IMR-90 (cell line): ENCODE measurements around the gene LLGL2. TPM values are rescaled to one million over a fixed set of nuclear protein-coding genes. Genes with fewer than 3 reads are reported as not detected.

Source experiments
- ATAC-seq: fragments of 200-7000 bp; cut with Tn5 transposase; 2 replicates; pipeline ENCODE4 v1.9.1; 2020; ENCODE audit warnings: low read depth, mild to moderate bottlenecking, moderate library complexity
- BruUV-seq: library from RNA; stranded (reverse); fragments of 400-500 nt; replicated peaks from 2 replicates; lab custom pipeline; 2021; lab: Mats Ljungman, UMichigan
- CTCF ChIA-PET: fragments of 300-600 bp; formaldehyde crosslinking; extraction: SDS; loops from one replicate; lab custom pipeline; 2021; ENCODE audit warnings: antibody characterized with exemption; lab: Yijun Ruan, JAX
- POLR2A ChIA-PET: fragments of 300-600 bp; sonication (Branson Sonifier 250); formaldehyde crosslinking; loops from one replicate; lab custom pipeline; 2022; ENCODE audit warnings: antibody characterized with exemption; ENCODE audit not compliant: unreplicated experiment; lab: Charles Lee
- DNase-seq: peaks from one replicate; pipeline ENCODE4 v3.0.0; 2013
- H2AFZ ChIP-seq: replicated peaks from 2 replicates; pipeline ENCODE3; 2013; ENCODE audit warnings: low read length, mild to moderate bottlenecking; ENCODE audit not compliant: poor library complexity
- H2AK5ac ChIP-seq: 2 replicates; pipeline ENCODE4 v1.6.1; 2013; ENCODE audit warnings: low read depth, low read length, inconsistent platforms
- H2AK9ac ChIP-seq: replicated peaks from 2 replicates; pipeline ENCODE3; 2013; ENCODE audit warnings: mild to moderate bottlenecking, low read depth, low read length, moderate library complexity; ENCODE audit not compliant: poor library complexity
- H2BK120ac ChIP-seq: 2 replicates; pipeline ENCODE4 v1.6.1; 2013; ENCODE audit warnings: low read depth, low read length, inconsistent platforms
- H2BK15ac ChIP-seq: 3 replicates; pipeline ENCODE4 v1.6.1; 2013; ENCODE audit warnings: low read depth, low read length, inconsistent platforms
- H2BK20ac ChIP-seq: 2 replicates; pipeline ENCODE4 v1.6.1; 2013; ENCODE audit warnings: low read depth, mild to moderate bottlenecking, inconsistent platforms, low read length, moderate library complexity
- H2BK5ac ChIP-seq: 2 replicates; pipeline ENCODE4 v1.6.1; 2013; ENCODE audit warnings: mild to moderate bottlenecking, low read depth, low read length, inconsistent platforms; ENCODE audit not compliant: poor library complexity, severe bottlenecking
- H3K14ac ChIP-seq: replicated peaks from 2 replicates; pipeline ENCODE4 v1.6.1; 2013; ENCODE audit warnings: low read depth, low read length, inconsistent platforms
- H3K18ac ChIP-seq: 2 replicates; pipeline ENCODE4 v1.6.1; 2013; ENCODE audit warnings: low read depth, low read length, control low read depth
- H3K23ac ChIP-seq: 2 replicates; pipeline ENCODE4 v1.6.1; 2013; ENCODE audit warnings: low read depth, low read length, inconsistent platforms
- H3K27ac ChIP-seq: 2 replicates; pipeline ENCODE4 v1.5.1; 2013; ENCODE audit warnings: mild to moderate bottlenecking, control low read depth, low read length; ENCODE audit not compliant: insufficient read depth
- H3K27me3 ChIP-seq: 2 replicates; pipeline ENCODE4 v1.6.1; 2013; ENCODE audit warnings: low read length; ENCODE audit not compliant: control insufficient read depth, insufficient read depth
- H3K36me3 ChIP-seq: 2 replicates; pipeline ENCODE4 v1.6.1; 2013; ENCODE audit warnings: low read length, mixed read lengths; ENCODE audit not compliant: control insufficient read depth, insufficient read depth
- H3K4ac ChIP-seq: 2 replicates; pipeline ENCODE4 v1.6.1; 2013; ENCODE audit warnings: low read depth, low read length, inconsistent platforms
- H3K4me1 ChIP-seq: 2 replicates; pipeline ENCODE4 v1.6.1; 2013; ENCODE audit warnings: low read length, mixed read lengths; ENCODE audit not compliant: control insufficient read depth, insufficient read depth
- H3K4me2 ChIP-seq: 2 replicates; pipeline ENCODE4 v1.6.1; 2013; ENCODE audit warnings: low read depth, mild to moderate bottlenecking, control low read depth, low read length, moderate library complexity
- H3K4me3 ChIP-seq: 2 replicates; pipeline ENCODE4 v1.5.1; 2013; ENCODE audit warnings: low read depth, mild to moderate bottlenecking, control low read depth, low read length, moderate library complexity; ENCODE audit not compliant: insufficient read depth
- H3K56ac ChIP-seq: 2 replicates; pipeline ENCODE4 v1.6.1; 2013; ENCODE audit warnings: low read length, inconsistent platforms; ENCODE audit not compliant: insufficient read depth; ENCODE audit errors: extremely low read depth
- H3K79me1 ChIP-seq, 2 experiments: 2 replicates each; pipeline ENCODE4 v1.6.1; 2013; ENCODE audit warnings: low read length in 2 of 2, inconsistent platforms in 1 of 2, low read depth in 1 of 2
- H3K9ac ChIP-seq: 2 replicates; pipeline ENCODE4 v1.6.1; 2013; ENCODE audit warnings: low read depth, low read length, control low read depth
- H3K9me1 ChIP-seq: 2 replicates; pipeline ENCODE4 v1.6.1; 2013; ENCODE audit warnings: low read length, inconsistent platforms; ENCODE audit not compliant: insufficient read depth
- H3K9me3 ChIP-seq: 2 replicates; pipeline ENCODE4 v1.6.1; 2013; ENCODE audit warnings: low read length; ENCODE audit not compliant: control insufficient read depth, insufficient read depth
- H4K20me1 ChIP-seq: 2 replicates; pipeline ENCODE4 v1.6.1; 2013; ENCODE audit warnings: low read length, inconsistent platforms; ENCODE audit not compliant: insufficient read depth
- H4K5ac ChIP-seq: 2 replicates; pipeline ENCODE4 v1.6.1; 2013; ENCODE audit warnings: mild to moderate bottlenecking, low read depth, low read length, control low read depth
- H4K8ac ChIP-seq, 2 experiments: 2 replicates each; pipeline ENCODE4 v1.6.1; 2013; ENCODE audit warnings: low read depth in 2 of 2, low read length in 2 of 2, control low read depth in 1 of 2, inconsistent platforms in 1 of 2
- H4K91ac ChIP-seq: 2 replicates; pipeline ENCODE4 v1.6.1; 2013; ENCODE audit warnings: low read depth, low read length, inconsistent platforms; ENCODE audit not compliant: insufficient read depth
- BHLHE40 ChIP-seq: fragments of 150-350 bp; IDR thresholded peaks from 2 replicates; pipeline ENCODE4 v1.6.1; 2016; ENCODE audit warnings: mild to moderate bottlenecking, low read depth, low read length
- CEBPB ChIP-seq: IDR thresholded peaks from 2 replicates; pipeline ENCODE4 v1.6.1; 2012; ENCODE audit warnings: low read depth, low read length, improper control_type of control experiment
- CHD1 ChIP-seq: IDR thresholded peaks from 2 replicates; pipeline ENCODE4 v1.6.1; 2012; ENCODE audit warnings: low read depth, low read length, improper control_type of control experiment
- FOS ChIP-seq: fragments of 150-350 bp; IDR thresholded peaks from 2 replicates; pipeline ENCODE4 v1.6.1; 2016; ENCODE audit warnings: low read depth, low read length
- MAFK ChIP-seq: IDR thresholded peaks from 2 replicates; pipeline ENCODE4 v1.6.1; 2012; ENCODE audit warnings: low read depth, low read length, improper control_type of control experiment
- MAZ ChIP-seq: IDR thresholded peaks from 2 replicates; pipeline ENCODE4 v1.6.1; 2012; ENCODE audit warnings: low read depth, mild to moderate bottlenecking, low read length, improper control_type of control experiment, moderate library complexity, borderline replicate concordance
- MXI1 ChIP-seq: IDR thresholded peaks from 2 replicates; pipeline ENCODE4 v1.6.1; 2012; ENCODE audit warnings: low read depth, mild to moderate bottlenecking, low read length, moderate library complexity, borderline replicate concordance
- NFE2L2 ChIP-seq: fragments of 150-350 bp; IDR thresholded peaks from 2 replicates; pipeline ENCODE4 v1.6.1; 2016; ENCODE audit warnings: low read depth, mild to moderate bottlenecking, low read length
- POLR2A ChIP-seq: IDR thresholded peaks from 2 replicates; pipeline ENCODE4 v1.6.1; 2012; ENCODE audit warnings: mild to moderate bottlenecking, low read depth, low read length
- RAD21 ChIP-seq: IDR thresholded peaks from 2 replicates; pipeline ENCODE4 v1.6.1; 2012; ENCODE audit warnings: low read length, improper control_type of control experiment
- RCOR1 ChIP-seq: IDR thresholded peaks from 2 replicates; pipeline ENCODE4 v1.6.1; 2012; ENCODE audit warnings: mild to moderate bottlenecking, low read length, improper control_type of control experiment; ENCODE audit not compliant: insufficient replicate concordance
- RFX5 ChIP-seq: IDR thresholded peaks from 2 replicates; pipeline ENCODE4 v1.8.0; 2012; ENCODE audit warnings: low read depth, mild to moderate bottlenecking, low read length, moderate library complexity
- SMC3 ChIP-seq: fragments of 150-350 bp; IDR thresholded peaks from 2 replicates; pipeline ENCODE4 v1.6.1; 2016; ENCODE audit warnings: low read depth, mild to moderate bottlenecking, antibody characterized with exemption, low read length, moderate library complexity
- WGBS, 2 experiments: methylation state at CpG; one replicate each; pipeline versions ENCODE4 v1.1.5 to v1.1.7; 2013; ENCODE audit warnings: missing lambda C conversion rate in 2 of 2; ENCODE audit not compliant: insufficient read length in 1 of 2; ENCODE audit errors: extremely low coverage in 2 of 2; 5-methylcytosine and 5-hydroxymethylcytosine counted together
- dilution Hi-C: fragments of 300-500 bp; cut with HindIII; formaldehyde crosslinking; loops from one replicate; pipeline ENCODE4 v1.14.3; 2018; ENCODE audit warnings: low sequenced_read_pairs; ENCODE audit not compliant: unreplicated experiment
- in situ Hi-C: fragments of 300-500 bp; cut with MboI; formaldehyde crosslinking; loops from 3 replicates; pipeline ENCODE4 v1.14.3; 2019; ENCODE audit warnings: low sequenced_read_pairs, inconsistent platforms, mixed read lengths
- intact Hi-C: fragments of 100-400 bp; cut with micrococcal nuclease; formaldehyde crosslinking; loops from 2 replicates; pipeline ENCODE4 v1.10.0; 2022
- polyA plus RNA-seq, 3 experiments: library from polyadenylated mRNA; depleted of rRNA; stranded (reverse); fragments of >200 nt; gene quantifications; 2 replicates each; pipeline ENCODE4 v1.2.3, GENCODE V29; 2012; ENCODE audit warnings: low replicate concordance in 1 of 3
- total RNA-seq: library from RNA; depleted of rRNA; stranded (reverse); fragments of >200 nt; gene quantifications from 2 replicates; pipeline ENCODE4 v1.2.3, GENCODE V29; 2012
- TF ChIP-seq, protein P1 (sequence below): fragments of 150-350 bp; IDR thresholded peaks from 2 replicates; pipeline ENCODE4 v1.6.1; 2016; ENCODE audit warnings: low read depth, mild to moderate bottlenecking, low read length, moderate library complexity, borderline replicate concordance
- TF ChIP-seq, protein P2 (sequence below): fragments of 150-350 bp; IDR thresholded peaks from 2 replicates; pipeline ENCODE4 v1.6.1; 2017; ENCODE audit warnings: mild to moderate bottlenecking, antibody characterized with exemption, low read length, low read depth
- TF ChIP-seq, protein P3 (sequence below): conservative IDR thresholded peaks from 2 replicates; pipeline ENCODE4 v1.5.1; 2012; ENCODE audit warnings: mild to moderate bottlenecking, low read depth, low read length, improper control_type of control experiment

The LLGL2 gene
- total and polyA plus RNA-seq, 2 of the 4 experiments (the other 2 are of a cell fraction) = 0.54 to 0.72 TPM

DNA sequence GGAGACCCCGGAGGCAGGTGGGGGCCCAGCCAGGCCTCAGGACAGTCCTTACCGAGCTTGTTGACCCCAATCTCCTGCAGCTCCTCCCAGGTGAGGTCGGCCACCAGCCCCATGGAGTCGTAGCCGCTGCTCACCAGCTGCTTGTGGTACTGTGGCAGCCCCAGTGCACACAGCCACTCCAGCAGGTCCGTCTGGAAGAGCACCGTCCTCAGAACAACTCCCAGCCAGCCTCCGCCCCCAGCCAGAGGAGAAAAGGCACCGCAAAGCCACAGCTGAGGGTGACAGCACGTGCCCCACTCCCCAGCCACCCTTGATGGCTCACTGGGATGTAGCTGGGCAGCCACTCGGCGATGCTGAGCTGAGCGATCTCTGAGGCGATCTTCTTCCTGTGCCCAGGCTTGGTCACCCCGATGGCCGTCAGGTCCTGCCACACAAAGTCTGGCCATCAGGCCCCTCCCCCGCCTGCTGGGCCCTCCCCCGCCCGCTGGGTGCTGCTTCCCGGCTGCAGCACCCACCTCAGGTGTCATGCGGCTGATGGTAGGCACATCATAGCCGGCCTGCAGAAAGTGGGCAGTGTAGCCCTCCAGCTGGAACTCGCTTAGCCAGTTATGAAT lies 22.1 kb upstream of the LLGL2 start:
- Histone ChIP-seq H2BK120ac (no peak overlapping the region), H3K56ac (no peak overlapping the region), H3K36me3 (peaks cover 36% of the 10 kb centered on the region), H2AK5ac (no peak overlapping the region), H3K18ac (no peak overlapping the region), H3K4ac (no peak overlapping the region), H3K27ac (no peak overlapping the region), H4K20me1 (peaks cover 2% of the 10 kb centered on the region), H2AK9ac (no peak overlapping the region), H2BK5ac (no peak overlapping the region), H4K91ac (no peak overlapping the region), H3K9ac (no peak overlapping the region), H3K4me2 (no peak overlapping the region), H2BK15ac (no peak overlapping the region), H2BK20ac (no peak overlapping the region), H3K4me3 (no peak overlapping the region), H3K9me1 (no peaks in the 10 kb centered on the region), H3K14ac (no peak overlapping the region), H2AFZ (no peak overlapping the region), H3K4me1 (peaks cover under 1% of the 10 kb centered on the region; the same call in 1 of the 2 replicates), H3K79me1 (peaks cover 2 to 4% of the 10 kb centered on the region in 2 experiments; a peak in 3 of 4 replicates), H4K8ac (no peak overlapping the region), H3K27me3 (no peaks in the 10 kb centered on the region), H3K23ac (no peak overlapping the region), H4K5ac (no peak overlapping the region), H3K9me3 (no peaks in the 10 kb centered on the region)
- ChIA-PET POLR2A (no interaction called here), CTCF (no interaction called here)
- DNase-seq (no peak), ATAC-seq (no peak)
- in situ Hi-C loops (no loop called here), dilution Hi-C loops (no loop called here), intact Hi-C loops (no loop called here)
- TF ChIP-seq POLR2A (no peak), MAFK (no peak), MXI1 (no peak), FOS (no peak), CEBPB (no peak), CHD1 (no peak), RFX5 (no peak), RCOR1 (no peak), SMC3 (no peak), NFE2L2 (no peak), MAZ (no peak), BHLHE40 (no peak), RAD21 (no peak)
- TF ChIP-seq, protein P1, sequence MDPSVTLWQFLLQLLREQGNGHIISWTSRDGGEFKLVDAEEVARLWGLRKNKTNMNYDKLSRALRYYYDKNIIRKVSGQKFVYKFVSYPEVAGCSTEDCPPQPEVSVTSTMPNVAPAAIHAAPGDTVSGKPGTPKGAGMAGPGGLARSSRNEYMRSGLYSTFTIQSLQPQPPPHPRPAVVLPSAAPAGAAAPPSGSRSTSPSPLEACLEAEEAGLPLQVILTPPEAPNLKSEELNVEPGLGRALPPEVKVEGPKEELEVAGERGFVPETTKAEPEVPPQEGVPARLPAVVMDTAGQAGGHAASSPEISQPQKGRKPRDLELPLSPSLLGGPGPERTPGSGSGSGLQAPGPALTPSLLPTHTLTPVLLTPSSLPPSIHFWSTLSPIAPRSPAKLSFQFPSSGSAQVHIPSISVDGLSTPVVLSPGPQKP = no peak
- TF ChIP-seq, protein P2, sequence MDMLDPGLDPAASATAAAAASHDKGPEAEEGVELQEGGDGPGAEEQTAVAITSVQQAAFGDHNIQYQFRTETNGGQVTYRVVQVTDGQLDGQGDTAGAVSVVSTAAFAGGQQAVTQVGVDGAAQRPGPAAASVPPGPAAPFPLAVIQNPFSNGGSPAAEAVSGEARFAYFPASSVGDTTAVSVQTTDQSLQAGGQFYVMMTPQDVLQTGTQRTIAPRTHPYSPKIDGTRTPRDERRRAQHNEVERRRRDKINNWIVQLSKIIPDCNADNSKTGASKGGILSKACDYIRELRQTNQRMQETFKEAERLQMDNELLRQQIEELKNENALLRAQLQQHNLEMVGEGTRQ = no peak
- TF ChIP-seq, protein P3, sequence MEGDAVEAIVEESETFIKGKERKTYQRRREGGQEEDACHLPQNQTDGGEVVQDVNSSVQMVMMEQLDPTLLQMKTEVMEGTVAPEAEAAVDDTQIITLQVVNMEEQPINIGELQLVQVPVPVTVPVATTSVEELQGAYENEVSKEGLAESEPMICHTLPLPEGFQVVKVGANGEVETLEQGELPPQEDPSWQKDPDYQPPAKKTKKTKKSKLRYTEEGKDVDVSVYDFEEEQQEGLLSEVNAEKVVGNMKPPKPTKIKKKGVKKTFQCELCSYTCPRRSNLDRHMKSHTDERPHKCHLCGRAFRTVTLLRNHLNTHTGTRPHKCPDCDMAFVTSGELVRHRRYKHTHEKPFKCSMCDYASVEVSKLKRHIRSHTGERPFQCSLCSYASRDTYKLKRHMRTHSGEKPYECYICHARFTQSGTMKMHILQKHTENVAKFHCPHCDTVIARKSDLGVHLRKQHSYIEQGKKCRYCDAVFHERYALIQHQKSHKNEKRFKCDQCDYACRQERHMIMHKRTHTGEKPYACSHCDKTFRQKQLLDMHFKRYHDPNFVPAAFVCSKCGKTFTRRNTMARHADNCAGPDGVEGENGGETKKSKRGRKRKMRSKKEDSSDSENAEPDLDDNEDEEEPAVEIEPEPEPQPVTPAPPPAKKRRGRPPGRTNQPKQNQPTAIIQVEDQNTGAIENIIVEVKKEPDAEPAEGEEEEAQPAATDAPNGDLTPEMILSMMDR = no peak
- 66% methylated on average over 7 of the region's 23 CpGs; no CpG with 5 or more reads in 1 of the 2 experiments for WGBS, 2 experiments
- no TSS peak for BruUV-seq
